ENCODE results near the gene ITPR3.

- TF ChIP-seq CTCF (conservative IDR thresholded peaks at IDR 0.05; ENCODE audit: low read length) (no peak), EZH2phosphoT487 (IDR thresholded peaks at IDR 0.05; ENCODE audit: borderline replicate concordance) (no peak)
Observed at GRCh38 chr6:33616913-33617312, 4.2 kb upstream of the ITPR3 start.
